Measurements from ENCODE around the gene EP400.

Gene EP400

GRCh38 chr12:131949431-131950181 lies at the start of gene EP400:
Gene EP400, plus strand, starts transcription at chr12:131949942. Its CDS starts 10,678 bp downstream, at chr12:131960620.
- DNase-seq, result peak; percentile 91

GRCh38 chr12:131900397-131900796 lies 49.3 kb upstream of the EP400 start:
- no peak for DNase-seq

- DNase-seq, result no peak
These were observed 48.1 kb upstream of the EP400 start for GRCh38 chr12:131901431-131902331.

- DNase-seq, result no peak
These were observed 47.2 kb upstream of the EP400 start for GRCh38 chr12:131902332-131903241.

- DNase-seq, result no peak
These were observed 46.2 kb upstream of the EP400 start for GRCh38 chr12:131903270-131904255.

- DNase-seq, result no peak
These were observed 45.4 kb upstream of the EP400 start for GRCh38 chr12:131904346-131904745.

GRCh38 chr12:131905081-131905629 lies 44.6 kb upstream of the EP400 start:
- DNase-seq, result no peak

- DNase-seq, result no peak
These were observed 44.1 kb upstream of the EP400 start for GRCh38 chr12:131905630-131906091.

- no peak for DNase-seq
These were observed 42.2 kb upstream of the EP400 start for GRCh38 chr12:131907379-131908091.

- no peak for DNase-seq
These were observed 41.4 kb upstream of the EP400 start for GRCh38 chr12:131908092-131909080.

GRCh38 chr12:131909081-131909751 lies 40.5 kb upstream of the EP400 start:
- DNase-seq, result no peak

- DNase-seq, result no peak
These were observed 40.0 kb upstream of the EP400 start for GRCh38 chr12:131909752-131910219.

GRCh38 chr12:131910302-131911027 lies 39.3 kb upstream of the EP400 start:
- DNase-seq, result no peak

- DNase-seq, result no peak
These were observed 38.6 kb upstream of the EP400 start for GRCh38 chr12:131911028-131911650.

GRCh38 chr12:131911851-131912477 lies 37.8 kb upstream of the EP400 start:
- DNase-seq, result no peak

- no peak for DNase-seq
These were observed 37.0 kb upstream of the EP400 start for GRCh38 chr12:131912518-131913274.

All from amniotic stem cell (primary cell).